Renal cortex interstitium (tissue), 11 donors: Measurements from ENCODE around the gene GJA4. TPM values are rescaled to one million over a fixed set of nuclear protein-coding genes. Genes with fewer than 3 reads are reported as not detected.
"Not testable (repeated sequence)": the region's sequence is repeated elsewhere in the genome, so short reads cannot be mapped to it uniquely, and the experiment has no call there.

Source experiments
- DNase-seq, 11 donors: peaks; one replicate each; pipeline ENCODE4 v3.0.0-alpha.2; 2013; ENCODE audit warnings: low read depth in 9 of 11, low spot score in 4 of 11; ENCODE audit errors: extremely low read depth in 1 of 11
- polyA plus RNA-seq, 3 donors: library from polyadenylated mRNA; unstranded; fragments of 120-200 nt; gene quantifications; one replicate each; pipeline ENCODE4 v1.2.1, GENCODE V29; 2013; ENCODE audit not compliant: insufficient read length in 3 of 3

Gene GJA4
- polyA plus RNA-seq, 3 donors: 12.5 to 18.6 (median 16.3) TPM

GRCh38 chr1:34781844-34782391 is 10.9 kb upstream of the GJA4 start:
- DNase-seq: no peak

GRCh38 chr1:34784751-34785221 is 8.0 kb upstream of the GJA4 start:
- no peak for DNase-seq

GRCh38 chr1:34785231-34785874 is 7.4 kb upstream of the GJA4 start:
- no peak for DNase-seq

- no peak for DNase-seq
Measured at GRCh38 chr1:34785875-34786470, 6.8 kb upstream of the GJA4 start.

GRCh38 chr1:34786521-34787325 is 6.1 kb upstream of the GJA4 start:
- DNase-seq: peak; percentile 29 to 62 (median 50)

- no peak for DNase-seq
Measured at GRCh38 chr1:34787461-34788420, 5.1 kb upstream of the GJA4 start.

GRCh38 chr1:34790985-34791384 is 1.8 kb upstream of the GJA4 start:
- no peak for DNase-seq

- DNase-seq: no peak
Measured at GRCh38 chr1:34792424-34792823, 375 bp upstream of the GJA4 start.

GRCh38 chr1:34794001-34794789 is 1.4 kb downstream of the GJA4 start:
- DNase-seq: no peak

- DNase-seq: no peak
Measured at GRCh38 chr1:34794790-34795180, 2.0 kb downstream of the GJA4 start.

- DNase-seq: no peak
Measured at GRCh38 chr1:34795916-34796315, 3.1 kb downstream of the GJA4 start.

- no peak for DNase-seq
Measured at GRCh38 chr1:34796990-34797389, 4.2 kb downstream of the GJA4 start.

- DNase-seq: no peak
Measured at GRCh38 chr1:34800214-34800613, 7.4 kb downstream of the GJA4 start.

GRCh38 chr1:34803770-34804169 is 11.0 kb downstream of the GJA4 start:
- DNase-seq: no peak

GRCh38 chr1:34806396-34806795 is 13.6 kb downstream of the GJA4 start:
- DNase-seq: no peak

GRCh38 chr1:34808051-34808810 is 15.4 kb downstream of the GJA4 start:
- DNase-seq: no peak

- DNase-seq: not testable (repeated sequence)
Measured at GRCh38 chr1:34810781-34811180, 18.0 kb downstream of the GJA4 start.
